ENCODE measurements around the gene SLC25A11.

- TF ChIP-seq SIN3A (IDR thresholded peaks at IDR 0.05; ENCODE audit: borderline replicate concordance, insufficient read depth, low read length) (no peak), POLR2AphosphoS5 (IDR thresholded peaks at IDR 0.05; ENCODE audit: low read depth, low read length) (no peak; the same call in 1 of the 2 replicates), FOXP2 (optimal IDR thresholded peaks at IDR 0.05; ENCODE audit: borderline replicate concordance, extremely low read depth, extremely low read length, insufficient read depth) (no peak)
These were observed 3.1 kb upstream of the SLC25A11 start for GRCh38 chr17:4942760-4943508.
